ENCODE results near the gene ANKRD40CL.

DNA sequence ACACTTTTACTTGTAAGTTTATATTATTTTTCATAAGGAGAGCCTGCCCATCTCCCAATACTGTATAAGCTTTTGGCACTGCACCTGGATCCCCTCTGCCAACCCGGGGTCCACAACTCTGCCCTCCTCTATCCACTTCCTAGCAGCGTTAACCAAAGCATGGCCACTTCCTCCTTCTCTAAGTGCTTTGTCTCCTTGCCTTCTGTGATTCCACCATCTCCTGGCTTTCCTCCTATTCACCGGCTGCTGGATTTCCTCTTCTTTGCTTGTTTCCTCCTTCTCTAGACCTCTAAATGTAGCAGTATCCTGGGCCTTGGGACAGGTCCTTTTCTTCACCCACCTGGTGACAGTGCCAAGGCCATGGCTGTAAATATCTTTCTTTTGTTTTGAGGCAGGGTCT is 48.1 kb upstream of the ANKRD40CL start:
- TF ChIP-seq, protein P1, sequence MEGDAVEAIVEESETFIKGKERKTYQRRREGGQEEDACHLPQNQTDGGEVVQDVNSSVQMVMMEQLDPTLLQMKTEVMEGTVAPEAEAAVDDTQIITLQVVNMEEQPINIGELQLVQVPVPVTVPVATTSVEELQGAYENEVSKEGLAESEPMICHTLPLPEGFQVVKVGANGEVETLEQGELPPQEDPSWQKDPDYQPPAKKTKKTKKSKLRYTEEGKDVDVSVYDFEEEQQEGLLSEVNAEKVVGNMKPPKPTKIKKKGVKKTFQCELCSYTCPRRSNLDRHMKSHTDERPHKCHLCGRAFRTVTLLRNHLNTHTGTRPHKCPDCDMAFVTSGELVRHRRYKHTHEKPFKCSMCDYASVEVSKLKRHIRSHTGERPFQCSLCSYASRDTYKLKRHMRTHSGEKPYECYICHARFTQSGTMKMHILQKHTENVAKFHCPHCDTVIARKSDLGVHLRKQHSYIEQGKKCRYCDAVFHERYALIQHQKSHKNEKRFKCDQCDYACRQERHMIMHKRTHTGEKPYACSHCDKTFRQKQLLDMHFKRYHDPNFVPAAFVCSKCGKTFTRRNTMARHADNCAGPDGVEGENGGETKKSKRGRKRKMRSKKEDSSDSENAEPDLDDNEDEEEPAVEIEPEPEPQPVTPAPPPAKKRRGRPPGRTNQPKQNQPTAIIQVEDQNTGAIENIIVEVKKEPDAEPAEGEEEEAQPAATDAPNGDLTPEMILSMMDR (IDR thresholded peaks at IDR 0.05), result no peak
- TF ChIP-seq POLR2AphosphoS5 (IDR thresholded peaks at IDR 0.05; ENCODE audit: insufficient read depth in 1 of 2, low read depth in 1 of 2) (no peak), POLR2A (IDR thresholded peaks at IDR 0.05) (no peak)
